HG03060 (cell line): ENCODE measurements around the gene UNC119B.
"Not testable (repeated sequence)": the region's sequence is repeated elsewhere in the genome, so short reads cannot be mapped to it uniquely, and the experiment has no call there.

Experiments used
- ATAC-seq: cut with Tn5 transposase; IDR thresholded peaks from one replicate; pipeline ENCODE4 v1.9.1; 2021; ENCODE audit warnings: low read depth, moderate number of reproducible peaks; ENCODE audit not compliant: unreplicated experiment

Gene UNC119B

GRCh38 chr12:120710031-120710804, at the start of gene UNC119B:
Gene UNC119B (plus strand): TSS chr12:120710458. CDS start chr12:120710475, 17 bp downstream.
- ATAC-seq: no peak

- ATAC-seq: no peak
Measured at GRCh38 chr12:120661432-120661831, 48.8 kb upstream of the UNC119B start.

GRCh38 chr12:120662879-120663278, 47.4 kb upstream of the UNC119B start:
- ATAC-seq: peak; percentile 60

DNA sequence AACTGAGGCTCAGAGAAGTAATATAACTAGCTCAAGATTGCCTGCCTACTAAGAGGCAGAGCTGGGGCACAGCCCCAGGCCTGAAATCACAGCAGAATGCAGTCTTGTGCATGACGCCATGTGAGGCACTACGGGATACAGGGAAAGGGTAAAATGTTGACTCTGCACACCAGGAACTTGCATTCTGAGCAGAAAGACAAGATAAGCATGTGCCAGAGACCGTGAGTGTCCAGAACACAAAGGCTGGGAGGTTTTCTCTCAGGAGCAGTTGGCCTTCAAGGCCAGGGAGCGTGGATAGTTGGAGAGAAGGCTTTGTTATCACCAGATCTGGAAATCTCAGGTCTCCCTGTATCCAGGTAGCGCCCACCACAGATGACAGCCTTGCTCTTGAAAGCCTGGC, 46.5 kb upstream of the UNC119B start:
- no peak for ATAC-seq

DNA sequence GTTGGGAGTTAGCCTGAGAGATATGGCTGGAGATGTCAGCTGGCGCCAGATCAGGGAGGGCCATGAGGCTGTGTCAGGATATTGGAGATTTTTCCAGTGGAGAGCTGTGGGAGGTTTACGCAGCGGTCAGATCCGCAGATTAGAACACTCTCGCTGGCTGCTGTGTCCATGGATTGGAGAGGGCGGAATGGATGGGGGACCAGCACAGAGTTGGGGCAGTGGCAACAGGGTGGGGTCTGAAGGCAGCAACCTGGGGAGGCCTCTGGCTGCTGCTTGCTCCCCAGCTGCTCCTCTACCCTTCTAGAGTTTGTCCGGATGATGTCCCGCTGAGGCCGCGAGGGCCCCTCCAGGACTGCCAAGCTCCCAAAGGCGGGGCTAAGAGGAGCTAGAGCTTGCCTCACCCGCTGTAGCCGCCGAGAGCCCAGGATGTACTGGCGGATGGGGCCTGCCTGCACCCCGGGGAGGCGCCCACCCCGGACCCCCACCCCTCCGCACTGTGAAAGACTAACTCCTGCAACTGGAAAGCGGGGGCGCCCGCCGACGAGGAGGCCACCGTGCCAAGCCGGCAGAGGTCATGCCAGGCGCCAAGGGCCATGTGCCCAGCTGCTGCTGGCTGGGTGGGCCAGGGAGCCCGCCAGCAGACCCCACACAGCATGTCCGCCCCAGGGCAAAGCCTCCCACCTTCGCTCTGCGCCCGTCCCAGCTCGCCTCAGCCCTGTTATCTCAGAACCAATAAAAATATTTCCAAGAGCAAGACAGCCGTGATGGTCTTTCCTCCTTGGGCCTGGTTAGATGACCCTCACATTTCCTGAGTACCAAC, 43.5 kb upstream of the UNC119B start:
- no peak for ATAC-seq

DNA sequence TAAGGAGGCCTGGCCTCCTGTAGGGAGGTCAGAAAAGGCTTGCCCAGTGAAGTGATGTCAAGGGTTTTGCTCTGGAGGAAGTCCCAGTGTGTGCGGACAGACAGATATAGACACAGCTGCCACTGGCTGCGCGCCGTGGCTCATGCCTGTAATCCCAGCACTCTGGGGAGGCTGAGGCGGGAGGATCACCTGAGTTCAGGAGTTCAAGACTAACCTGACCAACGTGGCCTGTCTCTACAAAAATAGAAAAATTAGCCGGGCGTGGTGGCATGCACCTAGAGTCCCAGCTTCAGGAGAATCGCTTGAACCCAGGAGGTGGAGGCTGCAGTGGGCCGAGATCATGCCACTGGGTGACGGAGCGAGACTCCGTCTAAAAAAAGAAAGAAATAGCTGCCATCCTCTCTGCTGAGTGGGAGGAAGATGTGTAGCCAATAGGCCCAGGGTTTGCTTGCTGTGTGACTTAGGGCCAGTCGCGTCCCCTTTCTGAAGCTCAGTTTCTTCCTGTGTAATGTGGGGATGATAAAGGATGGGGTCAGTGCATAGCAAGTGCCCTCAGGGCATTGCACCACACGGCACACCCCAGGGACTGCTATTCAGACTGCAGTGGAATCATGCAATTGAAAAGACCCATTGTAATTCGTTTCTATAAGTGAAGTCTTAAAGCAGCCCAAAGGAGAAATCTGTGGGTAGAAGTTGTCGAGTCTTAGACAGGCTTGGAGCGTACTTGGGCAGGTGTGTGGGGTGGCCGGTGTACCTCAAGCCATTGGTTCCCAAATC, 42.0 kb upstream of the UNC119B start:
- ATAC-seq: no peak

DNA sequence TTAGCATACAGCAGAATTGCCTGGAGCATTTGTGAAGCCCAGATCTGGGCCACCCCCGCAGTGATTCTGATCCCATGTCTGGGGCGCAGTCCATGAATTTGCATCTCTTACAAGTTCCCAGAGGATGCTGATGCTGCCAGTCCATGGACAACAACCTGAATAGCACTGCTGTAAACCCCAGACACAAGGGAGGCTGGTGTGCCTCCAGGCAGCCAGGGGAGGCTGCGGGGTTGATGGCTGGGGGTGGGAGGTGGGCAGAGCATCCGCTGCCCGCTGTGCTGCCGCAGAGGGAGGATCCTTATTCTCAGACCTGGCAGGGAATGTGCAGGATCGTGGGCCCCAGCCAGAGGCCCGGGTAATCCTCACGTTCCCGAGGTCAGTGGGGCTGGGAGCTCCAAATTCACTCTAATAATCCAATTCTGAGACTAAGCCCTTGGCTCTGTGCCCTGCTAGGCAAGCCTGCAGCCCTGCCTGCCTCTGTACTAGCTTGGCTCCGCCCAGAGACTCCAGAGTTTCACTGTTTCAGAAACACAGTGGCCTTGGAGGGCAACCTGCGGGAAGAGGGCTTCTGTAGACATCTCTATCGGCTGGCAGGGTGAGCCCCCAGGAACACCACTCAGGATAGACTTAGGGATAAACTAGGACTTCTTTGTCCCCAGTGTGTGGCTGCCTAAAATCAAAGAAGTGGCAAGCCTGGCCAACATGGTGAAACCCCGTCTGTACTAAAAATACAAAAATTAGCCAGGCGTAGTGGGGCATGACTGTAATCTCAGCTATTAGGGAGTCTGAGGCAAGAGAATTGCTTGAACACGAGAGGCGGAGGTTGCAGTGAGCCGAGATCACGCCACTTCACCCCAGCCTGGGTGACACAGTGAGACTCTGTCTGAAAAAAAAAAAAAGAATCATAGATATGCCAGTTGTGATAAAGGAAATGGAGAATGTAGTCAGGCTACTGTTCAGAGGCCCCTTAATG, 41.1 kb upstream of the UNC119B start:
- ATAC-seq: peak; percentile 45

- not testable (repeated sequence) for ATAC-seq
Measured at GRCh38 chr12:120670237-120670636, 40.0 kb upstream of the UNC119B start.

GRCh38 chr12:120670667-120671066, 39.6 kb upstream of the UNC119B start:
- ATAC-seq: no peak

- ATAC-seq: no peak
Measured at GRCh38 chr12:120674097-120674636, 36.1 kb upstream of the UNC119B start.

- peak; percentile 40 for ATAC-seq
Measured at GRCh38 chr12:120677765-120678473, 32.3 kb upstream of the UNC119B start.

GRCh38 chr12:120678572-120678971, 31.7 kb upstream of the UNC119B start:
- ATAC-seq: no peak

DNA sequence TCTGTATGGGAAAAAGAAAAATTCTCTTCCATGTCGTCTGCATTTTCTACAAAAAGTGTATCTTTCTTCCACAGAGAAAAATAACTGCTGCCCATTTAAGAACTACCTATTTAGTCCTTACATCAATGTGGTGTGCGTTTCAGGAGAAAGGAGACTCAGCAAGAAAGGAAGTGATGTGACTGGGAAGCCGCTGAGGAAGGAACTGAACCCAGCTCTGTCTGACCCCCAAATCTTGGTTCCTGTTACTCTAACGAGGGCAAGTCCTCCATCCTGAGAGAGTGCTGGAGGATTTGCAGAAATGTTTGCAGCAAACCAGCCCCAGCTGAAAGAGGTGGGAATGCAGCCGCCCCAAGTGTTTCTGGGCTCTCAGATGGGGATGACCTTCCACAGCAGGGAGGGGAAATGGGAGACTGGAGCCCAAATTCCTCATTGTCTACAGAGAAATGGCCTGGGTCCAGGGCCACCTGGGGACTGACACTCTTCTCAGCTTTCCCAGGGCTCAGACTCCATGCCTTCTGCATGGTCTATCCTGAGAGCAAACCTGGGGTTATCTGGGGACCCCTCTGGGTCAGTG, 30.0 kb upstream of the UNC119B start:
- ATAC-seq: no peak

GRCh38 chr12:120684523-120684932, 25.7 kb upstream of the UNC119B start:
- no peak for ATAC-seq

DNA sequence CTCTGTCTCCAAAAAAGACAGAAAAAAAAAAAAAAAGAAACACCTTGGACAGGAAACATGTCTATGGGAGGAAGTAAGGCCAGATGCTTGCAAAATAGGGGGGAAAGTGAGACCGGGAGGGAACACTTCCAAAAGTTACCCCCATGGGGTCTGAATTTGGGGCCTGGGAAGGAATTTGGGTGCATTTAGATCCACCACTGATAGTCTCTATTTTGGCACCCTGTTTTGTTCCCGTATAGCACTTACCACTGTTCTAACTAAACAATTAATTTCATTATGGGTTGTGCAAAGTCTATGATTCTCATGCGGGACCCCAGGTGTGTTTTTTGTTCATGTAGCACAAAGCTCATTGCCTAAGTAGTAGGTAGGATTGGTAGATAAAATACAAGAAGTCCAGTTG, 24.7 kb upstream of the UNC119B start:
- no peak for ATAC-seq

DNA sequence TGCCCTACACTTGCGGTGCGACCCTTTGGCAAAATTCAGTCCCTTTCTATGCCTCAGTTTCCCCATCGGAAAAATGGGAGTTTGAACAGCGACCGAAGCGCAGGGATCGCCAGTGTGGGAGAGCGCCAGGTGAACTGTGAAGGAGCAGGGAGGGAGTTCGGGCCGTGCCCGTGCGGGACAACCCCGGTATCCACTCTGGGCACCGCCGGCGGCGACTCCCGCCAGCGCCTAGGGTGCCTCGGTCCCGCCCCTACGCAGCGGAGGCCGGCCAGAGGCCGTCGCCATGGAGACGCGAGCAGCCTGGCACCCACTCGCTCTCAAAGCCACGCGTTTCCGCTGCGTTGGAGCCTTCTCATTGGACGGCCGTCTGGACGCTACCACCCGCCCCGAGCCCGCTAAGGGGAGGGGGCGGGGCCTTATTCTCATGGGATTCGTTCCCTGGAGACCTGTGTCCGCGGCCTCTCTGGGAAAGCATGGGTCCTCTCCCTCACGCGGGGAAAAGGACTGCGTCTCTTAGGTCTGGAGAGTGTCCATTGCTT, 24.0 kb upstream of the UNC119B start:
- ATAC-seq: peak; percentile 52

DNA sequence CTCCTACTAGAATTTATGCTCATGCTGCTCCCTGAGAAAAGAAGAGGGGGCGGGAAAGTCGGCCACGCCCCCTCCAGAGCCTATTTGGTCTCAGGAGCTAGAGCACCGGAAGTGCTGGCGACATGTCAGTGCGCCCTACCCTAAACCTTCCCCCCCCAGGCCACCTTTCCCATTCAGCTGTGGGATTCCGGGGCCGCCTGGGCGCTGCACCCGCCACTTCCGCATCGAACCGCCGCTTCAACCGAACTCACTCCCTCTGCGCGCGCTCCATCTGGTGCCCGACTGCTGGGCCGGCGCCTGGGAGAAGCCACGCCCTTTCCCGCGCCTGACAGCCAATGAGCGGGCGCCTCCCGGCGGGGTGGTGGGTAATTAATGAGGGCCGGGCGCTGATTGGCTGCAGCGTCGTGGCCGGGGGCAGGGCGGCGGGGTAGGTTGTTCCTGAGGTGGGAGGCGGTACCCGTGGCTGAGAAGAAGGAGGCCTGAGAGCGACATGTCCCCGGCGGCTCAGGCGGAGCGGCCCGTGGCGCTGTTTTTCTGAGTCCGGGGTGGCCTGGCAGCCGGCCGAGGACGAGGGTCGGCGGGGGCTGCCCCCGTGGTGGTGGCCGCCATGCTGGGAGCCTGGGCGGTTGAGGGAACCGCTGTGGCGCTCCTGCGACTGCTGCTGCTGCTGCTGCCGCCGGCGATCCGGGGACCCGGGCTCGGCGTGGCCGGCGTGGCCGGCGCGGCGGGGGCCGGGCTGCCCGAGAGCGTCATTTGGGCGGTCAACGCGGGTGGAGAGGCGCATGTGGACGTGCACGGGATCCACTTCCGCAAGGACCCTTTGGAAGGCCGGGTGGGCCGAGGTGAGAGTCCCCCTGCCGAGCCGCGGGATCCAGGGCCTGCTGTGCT, 23.3 kb upstream of the UNC119B start, which contains the start of gene MLEC:
Gene MLEC, plus strand, starts transcription at position 460 of the 888 bp plus-strand sequence. Its CDS starts 148 bp downstream, at position 608.
- ATAC-seq: peak; percentile 34
